Progenitor cell of endocrine pancreas (in vitro differentiated cells): ENCODE results near the gene RNFT2. TPM values are rescaled to one million over a fixed set of nuclear protein-coding genes. Genes with fewer than 3 reads are reported as not detected.

Experiments
- DNase-seq: peaks from one replicate; pipeline ENCODE4 v3.0.0; 2021; ENCODE audit warnings: low spot score; ENCODE audit not compliant: unreplicated experiment
- H3K27ac Mint-ChIP-seq: 2 replicates; pipeline ENCODE4 v1.8.0; 2021; ENCODE audit warnings: mild to moderate bottlenecking, moderate library complexity, mixed read lengths
- H3K27me3 Mint-ChIP-seq: 2 replicates; pipeline ENCODE4 v1.8.0; 2021; ENCODE audit warnings: mixed read lengths
- H3K36me3 Mint-ChIP-seq: 2 replicates; pipeline ENCODE4 v1.8.0; 2022; ENCODE audit warnings: mixed read lengths; ENCODE audit not compliant: insufficient read depth
- H3K4me1 Mint-ChIP-seq: 2 replicates; pipeline ENCODE4 v1.8.0; 2021; ENCODE audit warnings: low read depth, mixed read lengths
- H3K4me3 Mint-ChIP-seq: 2 replicates; pipeline ENCODE4 v1.8.0; 2021; ENCODE audit warnings: low read depth, mild to moderate bottlenecking, moderate library complexity, mixed read lengths
- H3K9me3 Mint-ChIP-seq: 2 replicates; pipeline ENCODE4 v1.8.0; 2021; ENCODE audit warnings: low read depth, mixed read lengths
- CTCF ChIP-seq: fragments of 200-600 bp; sonication (generic); IDR thresholded peaks from one replicate; pipeline ENCODE4 v1.5.0; 2021; ENCODE audit warnings: antibody characterized with exemption, mild to moderate bottlenecking; ENCODE audit not compliant: unreplicated experiment
- total RNA-seq: library from RNA; stranded (reverse); gene quantifications from 2 replicates; pipeline ENCODE4 v1.2.1, GENCODE V29; 2021

The RNFT2 gene
- total RNA-seq, 1 donor from 2014 or later = 32.1 TPM

- peaks cover 63% of the 10 kb centered on the region for H3K27me3 Mint-ChIP-seq
- no peaks in the 10 kb centered on the region for H3K36me3 Mint-ChIP-seq
- no peaks in the 10 kb centered on the region for H3K9me3 Mint-ChIP-seq
- peak within 1 kb of the TSS; percentile 86 for H3K4me3 Mint-ChIP-seq
- peak within 1 kb of the TSS; percentile 93 for H3K27ac Mint-ChIP-seq
- DNase-seq = peak; percentile 54
- peaks cover 26% of the 10 kb centered on the region for H3K4me1 Mint-ChIP-seq
- no peak for TF ChIP-seq CTCF
These were observed 143.3 kb downstream of the RNFT2 start, which contains the start of gene HRK for GRCh38 chr12:116881325-116881876. TSS of gene HRK (minus strand) at chr12:116881441. CDS start at chr12:116881307, 134 bp downstream.

- Mint-ChIP-seq H3K27ac (peak overlapping the region; percentile 80), H3K4me3 (peak overlapping the region; percentile 73), H3K4me1 (peaks cover 20% of the 10 kb centered on the region), H3K36me3 (no peaks in the 10 kb centered on the region), H3K9me3 (no peaks in the 10 kb centered on the region), H3K27me3 (peaks cover 58% of the 10 kb centered on the region)
- DNase-seq = no peak
- no peak for TF ChIP-seq CTCF
These were observed 143.9 kb downstream of the RNFT2 start for GRCh38 chr12:116881877-116882507.

GRCh38 chr12:116882742-116883141 is 144.6 kb downstream of the RNFT2 start:
- Mint-ChIP-seq H3K27me3 (peaks cover 54% of the 10 kb centered on the region), H3K9me3 (no peaks in the 10 kb centered on the region), H3K4me1 (peaks cover 20% of the 10 kb centered on the region), H3K4me3 (peak overlapping the region; percentile 73), H3K27ac (no peak overlapping the region), H3K36me3 (no peaks in the 10 kb centered on the region)
- no peak for DNase-seq
- TF ChIP-seq CTCF = no peak

GRCh38 chr12:116884871-116885270 is 146.8 kb downstream of the RNFT2 start:
- no peak for DNase-seq
- Mint-ChIP-seq H3K27ac (no peak overlapping the region), H3K4me3 (no peak overlapping the region), H3K36me3 (no peaks in the 10 kb centered on the region), H3K4me1 (peaks cover 9% of the 10 kb centered on the region), H3K27me3 (peaks cover 38% of the 10 kb centered on the region), H3K9me3 (no peaks in the 10 kb centered on the region)
- TF ChIP-seq CTCF = no peak

GRCh38 chr12:116885491-116885890 is 147.4 kb downstream of the RNFT2 start:
- DNase-seq = no peak
- no peak for TF ChIP-seq CTCF
- no peaks in the 10 kb centered on the region for H3K36me3 Mint-ChIP-seq
- no peak overlapping the region for H3K4me3 Mint-ChIP-seq
- H3K4me1 Mint-ChIP-seq = peaks cover 3% of the 10 kb centered on the region
- H3K27me3 Mint-ChIP-seq = peaks cover 32% of the 10 kb centered on the region
- no peak overlapping the region for H3K27ac Mint-ChIP-seq
- no peaks in the 10 kb centered on the region for H3K9me3 Mint-ChIP-seq
